NCI-H510A (cell line): ENCODE results near the gene CCBE1.

Experiments
- DNase-seq: peaks from one replicate; lab custom pipeline; 2025; lab: John Stamatoyannopoulos, UW

The CCBE1 gene

GRCh38 chr18:59454909-59455727, 242.1 kb downstream of the CCBE1 start:
- no peak for DNase-seq

GRCh38 chr18:59453468-59453961, 243.7 kb downstream of the CCBE1 start:
- no peak for DNase-seq

GRCh38 chr18:59451963-59452362, 245.3 kb downstream of the CCBE1 start:
- DNase-seq: no peak

- DNase-seq: no peak
Observed at GRCh38 chr18:59451073-59451472, 246.2 kb downstream of the CCBE1 start.

- DNase-seq: no peak
Observed at GRCh38 chr18:59448546-59448945, 248.7 kb downstream of the CCBE1 start.

GRCh38 chr18:59446012-59446411, 251.2 kb downstream of the CCBE1 start:
- DNase-seq: no peak

GRCh38 chr18:59437851-59438569, 259.2 kb downstream of the CCBE1 start:
- DNase-seq: no peak

- no peak for DNase-seq
Observed at GRCh38 chr18:59432803-59433597, 264.2 kb downstream of the CCBE1 start.

GRCh38 chr18:59431131-59431530, 266.1 kb downstream of the CCBE1 start:
- no peak for DNase-seq

- no peak for DNase-seq
Observed at GRCh38 chr18:59429608-59430007, 267.6 kb downstream of the CCBE1 start.

GRCh38 chr18:59428018-59428417, 269.2 kb downstream of the CCBE1 start:
- no peak for DNase-seq

- peak; percentile 14 for DNase-seq
Observed at GRCh38 chr18:59426855-59427254, 270.4 kb downstream of the CCBE1 start.

- DNase-seq: no peak
Observed at GRCh38 chr18:59423259-59423658, 274.0 kb downstream of the CCBE1 start.

GRCh38 chr18:59420244-59420643, 277.0 kb downstream of the CCBE1 start:
- no peak for DNase-seq

- no peak for DNase-seq
Observed at GRCh38 chr18:59419386-59419785, 277.8 kb downstream of the CCBE1 start.

GRCh38 chr18:59416818-59417217, 280.4 kb downstream of the CCBE1 start:
- DNase-seq: no peak

GRCh38 chr18:59414111-59414653, 283.0 kb downstream of the CCBE1 start:
- no peak for DNase-seq

GRCh38 chr18:59402432-59403090, 294.7 kb downstream of the CCBE1 start:
- DNase-seq: peak; percentile 96

GRCh38 chr18:59400407-59400806, 296.8 kb downstream of the CCBE1 start:
- DNase-seq: no peak

GRCh38 chr18:59395226-59396175, 301.7 kb downstream of the CCBE1 start:
- no peak for DNase-seq
